Activated naive CD4-positive, alpha-beta T cell treated with anti-CD3 and anti-CD28 coated beads, Interleukin-2, amount 10 ng/mL, durations not matched to agents 7 days and 5 days (primary cell): ENCODE measurements around the gene TSKS.

Experiments
- CTCF ChIA-PET: fragments of 350-600 bp; sonication (Branson Sonifier 250); formaldehyde crosslinking; loops from one replicate; lab custom pipeline; 2021; ENCODE audit warnings: antibody characterized with exemption; lab: Charles Lee
- DNase-seq: peaks from one replicate; pipeline ENCODE4 v3.0.0-alpha.2; 2020
- H3K27ac Mint-ChIP-seq: one replicate; pipeline ENCODE4 v1.8.0; 2021; ENCODE audit warnings: mild to moderate bottlenecking, moderate library complexity, mixed read lengths
- H3K27me3 Mint-ChIP-seq: one replicate; pipeline ENCODE4 v1.8.0; 2021; ENCODE audit warnings: mild to moderate bottlenecking, mixed read lengths
- H3K36me3 Mint-ChIP-seq: one replicate; pipeline ENCODE4 v1.8.0; 2021; ENCODE audit warnings: mixed read lengths
- H3K4me1 Mint-ChIP-seq: one replicate; pipeline ENCODE4 v1.8.0; 2021; ENCODE audit warnings: mixed read lengths
- H3K4me3 Mint-ChIP-seq: one replicate; pipeline ENCODE4 v1.8.0; 2021; ENCODE audit warnings: mild to moderate bottlenecking, moderate library complexity, mixed read lengths
- H3K9me3 Mint-ChIP-seq: one replicate; pipeline ENCODE4 v1.8.0; 2021; ENCODE audit warnings: mixed read lengths

TSKS gene

GRCh38 chr19:49801966-49802661 is 39.0 kb upstream of the TSKS start:
- DNase-seq, result no peak
- no peaks in the 10 kb centered on the region for H3K4me1 Mint-ChIP-seq
- H3K4me3 Mint-ChIP-seq, result no peak overlapping the region
- no peak overlapping the region for H3K27ac Mint-ChIP-seq
- no peaks in the 10 kb centered on the region for H3K9me3 Mint-ChIP-seq
- CTCF ChIA-PET, result no interaction called here
- peaks cover 38% of the 10 kb centered on the region for H3K36me3 Mint-ChIP-seq
- H3K27me3 Mint-ChIP-seq, result no peaks in the 10 kb centered on the region

- no peaks in the 10 kb centered on the region for H3K4me1 Mint-ChIP-seq
- H3K4me3 Mint-ChIP-seq, result no peak overlapping the region
- peaks cover 42% of the 10 kb centered on the region for H3K36me3 Mint-ChIP-seq
- DNase-seq, result no peak
- CTCF ChIA-PET, result no interaction called here
- H3K27me3 Mint-ChIP-seq, result no peaks in the 10 kb centered on the region
- H3K9me3 Mint-ChIP-seq, result no peaks in the 10 kb centered on the region
- H3K27ac Mint-ChIP-seq, result no peak overlapping the region
Measured at GRCh38 chr19:49801401-49801888, 38.3 kb upstream of the TSKS start.

GRCh38 chr19:49800771-49801170 is 37.7 kb upstream of the TSKS start:
- no peak for DNase-seq
- Mint-ChIP-seq H3K27ac (no peak overlapping the region), H3K9me3 (no peaks in the 10 kb centered on the region), H3K4me1 (no peaks in the 10 kb centered on the region), H3K4me3 (no peak overlapping the region), H3K27me3 (no peaks in the 10 kb centered on the region), H3K36me3 (peaks cover 39% of the 10 kb centered on the region)
- CTCF ChIA-PET, result no interaction called here

GRCh38 chr19:49799798-49800376 is 36.8 kb upstream of the TSKS start:
- Mint-ChIP-seq H3K36me3 (peaks cover 45% of the 10 kb centered on the region), H3K4me3 (no peak overlapping the region), H3K27me3 (no peaks in the 10 kb centered on the region), H3K9me3 (no peaks in the 10 kb centered on the region), H3K27ac (no peak overlapping the region), H3K4me1 (no peaks in the 10 kb centered on the region)
- no peak for DNase-seq
- CTCF ChIA-PET, result no interaction called here

GRCh38 chr19:49799271-49799797 is 36.2 kb upstream of the TSKS start:
- Mint-ChIP-seq H3K36me3 (peaks cover 47% of the 10 kb centered on the region), H3K27me3 (no peaks in the 10 kb centered on the region)
- CTCF ChIA-PET, result no interaction called here

GRCh38 chr19:49798574-49798973 is 35.5 kb upstream of the TSKS start:
- no peak for DNase-seq
- Mint-ChIP-seq H3K9me3 (no peaks in the 10 kb centered on the region), H3K27me3 (no peaks in the 10 kb centered on the region), H3K4me1 (no peaks in the 10 kb centered on the region), H3K4me3 (no peak overlapping the region), H3K27ac (no peak overlapping the region), H3K36me3 (peaks cover 42% of the 10 kb centered on the region)
- CTCF ChIA-PET, result interaction anchor here (0.6 kb wide), 1 partner anchor 1614 kb away, joined by 3 read pairs; no protein-coding TSS in a partner anchor

More at GRCh38 chr19:49799271-49799797, 36.2 kb upstream of the TSKS start:
- Mint-ChIP-seq H3K9me3 (no peaks in the 10 kb centered on the region), H3K4me3 (no peak overlapping the region), H3K27ac (no peak overlapping the region), H3K4me1 (no peaks in the 10 kb centered on the region)
- no peak for DNase-seq

GRCh38 chr19:49795615-49796014 is 32.5 kb upstream of the TSKS start:
- DNase-seq, result no peak
- Mint-ChIP-seq H3K4me3 (no peak overlapping the region), H3K4me1 (no peaks in the 10 kb centered on the region), H3K27ac (no peak overlapping the region), H3K27me3 (no peaks in the 10 kb centered on the region), H3K9me3 (no peaks in the 10 kb centered on the region), H3K36me3 (peaks cover 39% of the 10 kb centered on the region)
- CTCF ChIA-PET, result no interaction called here

GRCh38 chr19:49793561-49793840 is 30.4 kb upstream of the TSKS start:
- CTCF ChIA-PET, result interaction anchor here (0.6 kb wide), 1 partner anchor 10 kb away, joined by 3 read pairs; no protein-coding TSS in a partner anchor
- DNase-seq, result no peak
- no peaks in the 10 kb centered on the region for H3K4me1 Mint-ChIP-seq
- H3K27ac Mint-ChIP-seq, result peak overlapping the region; percentile 68
- peaks cover 35% of the 10 kb centered on the region for H3K36me3 Mint-ChIP-seq
- no peak overlapping the region for H3K4me3 Mint-ChIP-seq
- H3K27me3 Mint-ChIP-seq, result no peaks in the 10 kb centered on the region
- H3K9me3 Mint-ChIP-seq, result no peaks in the 10 kb centered on the region

- CTCF ChIA-PET, result interaction anchor here (0.6 kb wide), 1 partner anchor 11 kb away, joined by 3 read pairs; no protein-coding TSS in a partner anchor
- H3K4me3 Mint-ChIP-seq, result no peak overlapping the region
- no peaks in the 10 kb centered on the region for H3K9me3 Mint-ChIP-seq
- no peaks in the 10 kb centered on the region for H3K4me1 Mint-ChIP-seq
- H3K27me3 Mint-ChIP-seq, result no peaks in the 10 kb centered on the region
- no peak for DNase-seq
- peaks cover 38% of the 10 kb centered on the region for H3K36me3 Mint-ChIP-seq
- no peak overlapping the region for H3K27ac Mint-ChIP-seq
Measured at GRCh38 chr19:49792829-49793560, 29.9 kb upstream of the TSKS start.

- H3K27ac Mint-ChIP-seq, result no peak overlapping the region
- H3K9me3 Mint-ChIP-seq, result no peaks in the 10 kb centered on the region
- DNase-seq, result no peak
- no peaks in the 10 kb centered on the region for H3K4me1 Mint-ChIP-seq
- H3K4me3 Mint-ChIP-seq, result no peak overlapping the region
- H3K27me3 Mint-ChIP-seq, result no peaks in the 10 kb centered on the region
- CTCF ChIA-PET, result no interaction called here
- H3K36me3 Mint-ChIP-seq, result peaks cover 38% of the 10 kb centered on the region
Measured at GRCh38 chr19:49791776-49792445, 28.8 kb upstream of the TSKS start.

GRCh38 chr19:49790866-49791265 is 27.8 kb upstream of the TSKS start:
- Mint-ChIP-seq H3K9me3 (no peaks in the 10 kb centered on the region), H3K27me3 (no peaks in the 10 kb centered on the region), H3K4me3 (no peak overlapping the region), H3K36me3 (peaks cover 37% of the 10 kb centered on the region), H3K4me1 (no peaks in the 10 kb centered on the region), H3K27ac (no peak overlapping the region)
- no peak for DNase-seq
- CTCF ChIA-PET, result no interaction called here

- H3K4me3 Mint-ChIP-seq, result no peak overlapping the region
- CTCF ChIA-PET, result no interaction called here
- no peak overlapping the region for H3K27ac Mint-ChIP-seq
- H3K9me3 Mint-ChIP-seq, result no peaks in the 10 kb centered on the region
- peaks cover 37% of the 10 kb centered on the region for H3K36me3 Mint-ChIP-seq
- no peaks in the 10 kb centered on the region for H3K4me1 Mint-ChIP-seq
- DNase-seq, result no peak
- H3K27me3 Mint-ChIP-seq, result no peaks in the 10 kb centered on the region
Measured at GRCh38 chr19:49788857-49789256, 25.8 kb upstream of the TSKS start.

GRCh38 chr19:49787746-49788145 is 24.6 kb upstream of the TSKS start:
- no peaks in the 10 kb centered on the region for H3K9me3 Mint-ChIP-seq
- H3K4me1 Mint-ChIP-seq, result no peaks in the 10 kb centered on the region
- no peaks in the 10 kb centered on the region for H3K27me3 Mint-ChIP-seq
- CTCF ChIA-PET, result interaction anchor here (0.5 to 0.6 kb wide), 2 partner anchors 47 to 533 kb away, joined by 3 read pairs; no protein-coding TSS in a partner anchor
- H3K27ac Mint-ChIP-seq, result no peak overlapping the region
- H3K36me3 Mint-ChIP-seq, result peaks cover 45% of the 10 kb centered on the region
- no peak overlapping the region for H3K4me3 Mint-ChIP-seq
- no peak for DNase-seq

- H3K27ac Mint-ChIP-seq, result peak overlapping the region; percentile 31
- no peak for DNase-seq
- CTCF ChIA-PET, result no interaction called here
- H3K4me3 Mint-ChIP-seq, result no peak overlapping the region
- H3K36me3 Mint-ChIP-seq, result peaks cover 42% of the 10 kb centered on the region
- no peaks in the 10 kb centered on the region for H3K9me3 Mint-ChIP-seq
- H3K27me3 Mint-ChIP-seq, result no peaks in the 10 kb centered on the region
- H3K4me1 Mint-ChIP-seq, result no peaks in the 10 kb centered on the region
Measured at GRCh38 chr19:49786376-49786820, 23.3 kb upstream of the TSKS start.
